ENCODE measurements around the gene SIPA1L3. TPM values are rescaled to one million over a fixed set of nuclear protein-coding genes. Genes with fewer than 3 reads are reported as not detected.

The SIPA1L3 gene
- total RNA-seq, 6 experiments from 2014 or later = 9.1 to 20.4 (median 14.9) TPM

DNA sequence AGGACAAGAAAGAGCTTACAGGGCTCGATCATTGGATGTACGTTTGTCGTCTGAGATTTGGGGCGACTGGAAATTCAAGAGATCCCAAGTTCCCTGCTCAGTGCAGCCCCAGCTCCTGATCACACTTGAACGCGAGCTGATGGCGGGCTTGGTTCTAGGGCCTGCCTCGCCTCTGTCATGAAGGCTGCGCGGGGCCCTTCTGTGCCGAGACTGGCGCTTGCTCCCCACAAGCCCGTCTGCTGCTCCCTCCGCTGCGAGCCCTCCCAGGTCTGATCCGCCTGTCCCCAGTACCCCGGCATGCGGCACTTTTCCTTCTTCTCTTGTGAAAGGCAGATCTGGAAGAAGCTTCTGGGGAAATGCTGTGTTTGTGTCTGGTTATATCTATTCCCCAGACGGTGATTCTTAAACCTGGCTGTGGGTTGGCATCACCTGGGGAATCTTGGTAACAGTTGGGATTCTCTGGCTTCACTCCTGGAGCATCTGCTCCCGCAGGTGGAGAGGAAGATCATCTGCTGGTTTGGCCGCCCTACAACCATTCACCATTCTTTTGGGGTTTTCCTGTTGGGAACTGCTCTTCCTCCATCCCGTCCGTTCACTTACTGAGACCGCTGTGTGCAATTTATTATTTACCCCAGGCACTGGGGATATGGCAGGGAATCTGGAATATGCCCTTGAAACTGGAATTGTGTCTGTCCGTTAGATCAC is 43.6 kb downstream of the SIPA1L3 start:
- H3K27me3 ChIP-seq = no peaks in the 10 kb centered on the region
- ATAC-seq (no peak), DNase-seq (no peak)
- H3K9me3 ChIP-seq = no peaks in the 10 kb centered on the region
- 66% methylated on average over 7 of the region's 25 CpGs for WGBS (ENCODE audit: insufficient coverage, low coverage, low lambda C conversion rate, missing lambda C conversion rate)
- no peak for TF ChIP-seq POLR2A (IDR thresholded peaks at IDR 0.05)
- TF ChIP-seq, protein P1, sequence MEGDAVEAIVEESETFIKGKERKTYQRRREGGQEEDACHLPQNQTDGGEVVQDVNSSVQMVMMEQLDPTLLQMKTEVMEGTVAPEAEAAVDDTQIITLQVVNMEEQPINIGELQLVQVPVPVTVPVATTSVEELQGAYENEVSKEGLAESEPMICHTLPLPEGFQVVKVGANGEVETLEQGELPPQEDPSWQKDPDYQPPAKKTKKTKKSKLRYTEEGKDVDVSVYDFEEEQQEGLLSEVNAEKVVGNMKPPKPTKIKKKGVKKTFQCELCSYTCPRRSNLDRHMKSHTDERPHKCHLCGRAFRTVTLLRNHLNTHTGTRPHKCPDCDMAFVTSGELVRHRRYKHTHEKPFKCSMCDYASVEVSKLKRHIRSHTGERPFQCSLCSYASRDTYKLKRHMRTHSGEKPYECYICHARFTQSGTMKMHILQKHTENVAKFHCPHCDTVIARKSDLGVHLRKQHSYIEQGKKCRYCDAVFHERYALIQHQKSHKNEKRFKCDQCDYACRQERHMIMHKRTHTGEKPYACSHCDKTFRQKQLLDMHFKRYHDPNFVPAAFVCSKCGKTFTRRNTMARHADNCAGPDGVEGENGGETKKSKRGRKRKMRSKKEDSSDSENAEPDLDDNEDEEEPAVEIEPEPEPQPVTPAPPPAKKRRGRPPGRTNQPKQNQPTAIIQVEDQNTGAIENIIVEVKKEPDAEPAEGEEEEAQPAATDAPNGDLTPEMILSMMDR (IDR thresholded peaks at IDR 0.05) = no peak
- H3K4me1 ChIP-seq = peaks cover 0 to 15% (median 0%) of the 10 kb centered on the region in 4 donors
- intact Hi-C loops (cut with DNase I) = no loop called here
- no peak overlapping the region for H3K4me3 ChIP-seq
- H3K27ac ChIP-seq = no peak overlapping the region
- H3K36me3 ChIP-seq = no peaks in the 10 kb centered on the region

DNA sequence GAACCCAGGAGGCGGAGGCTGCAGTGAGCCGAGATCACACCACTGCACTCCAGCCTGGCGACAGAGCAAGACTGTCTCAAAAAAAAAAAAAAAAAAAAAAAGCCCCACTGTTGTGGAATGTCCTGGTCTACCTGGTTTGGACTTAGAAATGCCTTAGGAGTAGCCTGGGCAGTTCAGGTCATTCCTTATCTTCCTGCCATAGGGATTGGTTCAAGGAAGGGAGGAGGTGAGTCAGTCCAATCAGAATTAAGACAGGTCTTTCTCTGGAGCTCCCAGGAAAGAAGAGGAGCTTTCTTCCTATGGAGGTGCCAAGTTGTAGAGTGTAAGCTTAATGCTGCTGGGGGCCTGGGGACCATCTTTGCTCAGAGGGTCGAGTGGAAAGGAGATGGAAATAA is 44.8 kb downstream of the SIPA1L3 start:
- no peak overlapping the region for H3K27ac ChIP-seq
- DNase-seq (no peak), ATAC-seq (no peak)
- WGBS (ENCODE audit: insufficient coverage, low coverage, low lambda C conversion rate, missing lambda C conversion rate) = 43% methylated on average over 1 of the region's 4 CpGs
- H3K4me3 ChIP-seq = no peak overlapping the region
- H3K36me3 ChIP-seq = no peaks in the 10 kb centered on the region
- H3K4me1 ChIP-seq = peaks cover 0 to 15% (median 0%) of the 10 kb centered on the region in 4 donors
- TF ChIP-seq, protein P1 (IDR thresholded peaks at IDR 0.05) = no peak
- no peak for TF ChIP-seq POLR2A (IDR thresholded peaks at IDR 0.05)
- intact Hi-C loops (cut with DNase I) = no loop called here
- H3K9me3 ChIP-seq = no peaks in the 10 kb centered on the region
- no peaks in the 10 kb centered on the region for H3K27me3 ChIP-seq

DNA sequence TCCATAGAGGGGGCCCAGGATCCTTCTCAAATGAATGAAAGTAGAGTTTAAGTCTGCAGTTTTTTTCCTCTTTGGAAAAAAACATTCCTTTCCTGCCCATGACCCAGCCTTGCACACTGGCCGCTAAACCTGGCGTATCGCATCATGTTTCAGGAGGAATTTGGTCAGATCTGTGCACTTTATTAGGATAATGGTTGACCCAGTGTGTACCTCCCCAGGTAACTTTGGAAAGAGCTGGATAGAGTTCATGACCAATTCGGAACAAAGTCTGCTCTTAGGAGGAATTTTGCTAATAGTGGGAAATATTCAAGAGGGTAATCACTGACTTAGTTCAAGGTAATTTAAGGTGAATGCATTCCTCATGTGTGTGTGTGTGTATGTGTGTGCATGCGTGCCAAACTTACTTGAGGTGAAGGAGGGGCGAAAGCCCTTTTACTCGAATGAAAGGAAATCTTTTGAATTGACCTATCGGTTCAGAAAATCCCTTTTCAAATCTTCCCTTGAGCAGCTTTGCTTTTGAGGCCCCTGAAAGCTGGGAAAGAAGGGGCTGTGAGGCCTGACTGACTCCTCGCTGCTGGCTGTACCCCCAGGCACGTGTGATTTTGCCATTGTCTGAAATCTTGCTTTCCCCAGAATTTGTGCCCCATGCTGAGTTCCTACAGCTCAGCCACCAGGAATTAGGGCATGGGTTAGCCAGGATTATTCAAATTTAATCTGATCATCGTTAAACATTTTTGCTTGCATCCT is 46.3 kb downstream of the SIPA1L3 start:
- 50% methylated on average over 9 of the region's 11 CpGs for WGBS (ENCODE audit: insufficient coverage, low coverage, low lambda C conversion rate, missing lambda C conversion rate)
- DNase-seq = peak in 1 of 3 donors; percentile 51
- peaks cover 0 to 15% (median 0%) of the 10 kb centered on the region in 4 donors for H3K4me1 ChIP-seq
- H3K9me3 ChIP-seq = no peaks in the 10 kb centered on the region
- TF ChIP-seq POLR2A (IDR thresholded peaks at IDR 0.05) = no peak
- TF ChIP-seq, protein P1 (IDR thresholded peaks at IDR 0.05) = no peak
- ATAC-seq = peak; percentile 59 to 82 (median 68)
- H3K4me3 ChIP-seq = no peak overlapping the region
- peak overlapping the region in 1 of 3 donors; percentile 18 for H3K27ac ChIP-seq
- no peaks in the 10 kb centered on the region for H3K36me3 ChIP-seq
- intact Hi-C loops (cut with DNase I) = no loop called here
- no peaks in the 10 kb centered on the region for H3K27me3 ChIP-seq

DNA sequence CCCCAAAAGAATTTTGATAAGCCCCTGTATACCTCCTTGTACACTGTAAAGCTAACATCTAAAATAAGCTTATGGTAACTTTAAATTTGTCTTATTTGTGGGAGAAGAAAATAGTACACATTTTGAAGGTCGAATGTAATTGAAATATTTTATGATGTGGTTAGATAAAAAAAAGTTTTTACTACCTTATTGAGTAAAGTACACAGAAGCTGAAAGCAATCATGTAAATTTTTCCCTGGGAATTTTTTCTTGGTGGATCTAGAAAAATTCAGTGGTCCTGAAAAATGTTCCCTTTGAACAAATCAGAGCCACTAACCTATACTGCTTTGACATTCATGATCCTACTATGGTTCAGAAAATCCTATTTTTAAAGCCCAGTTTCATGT is 46.9 kb downstream of the SIPA1L3 start:
- ATAC-seq = no peak
- TF ChIP-seq, protein P1 (IDR thresholded peaks at IDR 0.05) = no peak
- no peak for TF ChIP-seq POLR2A (IDR thresholded peaks at IDR 0.05)
- 43% methylated on average over 1 of the region's 1 CpG for WGBS (ENCODE audit: insufficient coverage, low coverage, low lambda C conversion rate, missing lambda C conversion rate)

More for the DNA sequence above, 46.9 kb downstream of the SIPA1L3 start:
- DNase-seq = no peak
- intact Hi-C loops (cut with DNase I) = no loop called here
- Histone ChIP-seq H3K9me3 (no peaks in the 10 kb centered on the region), H3K27me3 (no peaks in the 10 kb centered on the region), H3K36me3 (no peaks in the 10 kb centered on the region), H3K4me3 (no peak overlapping the region), H3K27ac (no peak overlapping the region), H3K4me1 (peaks cover 0 to 15% (median 0%) of the 10 kb centered on the region in 4 donors)
